Neural progenitor cell (in vitro differentiated cells): ENCODE data around the gene KCNQ1.

Source experiments
- CTCF ChIP-seq: fragments of 200-600 bp; sonication (generic); IDR thresholded peaks from 2 replicates; pipeline ENCODE4 v1.5.1; 2017; ENCODE audit warnings: antibody characterized with exemption, mild to moderate bottlenecking
- EZH2 ChIP-seq: fragments of 200-600 bp; sonication (generic); IDR thresholded peaks from 2 replicates; pipeline ENCODE4 v1.6.1; 2017; ENCODE audit warnings: antibody characterized with exemption, mild to moderate bottlenecking, moderate library complexity
- EZH2phosphoT487 ChIP-seq: fragments of 200-600 bp; sonication (generic); IDR thresholded peaks from 2 replicates; pipeline ENCODE4 v1.6.1; 2017; ENCODE audit warnings: antibody characterized with exemption

GRCh38 chr11:2584434-2584811 is 139.6 kb downstream of the KCNQ1 start:
- TF ChIP-seq CTCF, result no peak
- no peak for TF ChIP-seq EZH2
- no peak for TF ChIP-seq EZH2phosphoT487
